ENCODE results near the gene C3AR1. TPM values are rescaled to one million over a fixed set of nuclear protein-coding genes. Genes with fewer than 3 reads are reported as not detected.

C3AR1 gene
- total RNA-seq, 2 donors from 2014 or later = 10.4 to 22.0 TPM

DNA sequence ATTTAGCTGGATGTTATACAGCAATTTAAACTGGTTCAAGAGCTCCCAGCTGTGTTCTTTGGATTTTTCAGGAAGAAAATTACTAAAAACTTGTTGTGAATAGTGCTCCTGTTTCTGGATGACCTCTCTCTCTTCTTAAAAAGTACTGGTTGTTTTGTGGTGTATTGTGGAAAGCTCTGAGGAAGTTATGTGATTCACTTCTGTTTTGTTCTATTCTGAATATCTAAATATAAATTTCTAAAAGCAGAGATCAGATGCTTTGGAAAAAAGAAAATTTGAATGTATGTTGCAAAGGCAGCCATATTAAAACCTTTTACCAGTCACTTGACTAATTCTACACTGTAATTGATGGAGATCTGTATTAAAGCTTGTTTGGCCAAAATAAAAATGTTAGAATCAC lies 3.4 kb upstream of the C3AR1 start:
- ATAC-seq = no peak
- DNase-seq = no peak
- intact Hi-C loops (cut with DNase I) = no loop called here

DNA sequence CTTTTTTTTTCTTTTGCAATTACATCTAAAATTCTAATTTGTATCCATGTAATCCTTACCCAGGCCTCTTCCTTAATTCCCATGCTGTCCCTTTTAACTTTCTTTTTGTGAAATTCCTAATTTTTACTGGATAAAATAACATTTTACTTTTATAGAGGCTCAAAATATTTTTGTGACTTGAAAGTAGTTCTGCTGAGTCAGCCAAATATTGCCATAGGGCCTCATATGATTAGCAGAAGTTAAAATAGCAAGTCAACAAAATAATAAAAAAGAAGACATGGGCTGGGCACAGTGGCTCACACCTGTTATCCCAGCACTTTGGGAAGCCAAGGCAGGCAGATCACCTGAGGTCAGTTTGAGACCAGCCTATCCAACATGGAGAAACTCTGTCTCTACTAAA lies 2.0 kb downstream of the C3AR1 start:
- ATAC-seq (no peak), DNase-seq (no peak)
- intact Hi-C loops (cut with DNase I) = no loop called here

DNA sequence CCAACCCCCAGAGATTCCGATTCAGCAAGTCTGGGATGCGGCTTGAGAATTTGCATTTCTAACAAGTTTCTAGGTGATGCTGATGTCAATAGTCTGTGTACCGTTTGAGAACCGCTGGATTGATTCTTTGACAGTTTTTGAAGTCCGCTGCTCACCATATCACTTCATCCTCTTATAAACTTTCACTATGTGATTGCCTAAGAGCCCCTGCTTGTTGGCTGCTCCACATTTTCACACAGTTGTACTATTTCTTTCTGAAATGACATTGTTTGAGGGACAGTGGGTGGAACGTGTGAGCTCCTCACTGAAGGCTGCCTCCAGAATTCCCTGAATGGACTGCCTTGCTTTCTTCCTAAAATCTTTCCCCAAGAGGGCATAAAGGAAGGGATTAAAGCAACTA lies 7.7 kb downstream of the C3AR1 start:
- no peak for ATAC-seq
- intact Hi-C loops (cut with DNase I) = no loop called here
- no peak for DNase-seq

DNA sequence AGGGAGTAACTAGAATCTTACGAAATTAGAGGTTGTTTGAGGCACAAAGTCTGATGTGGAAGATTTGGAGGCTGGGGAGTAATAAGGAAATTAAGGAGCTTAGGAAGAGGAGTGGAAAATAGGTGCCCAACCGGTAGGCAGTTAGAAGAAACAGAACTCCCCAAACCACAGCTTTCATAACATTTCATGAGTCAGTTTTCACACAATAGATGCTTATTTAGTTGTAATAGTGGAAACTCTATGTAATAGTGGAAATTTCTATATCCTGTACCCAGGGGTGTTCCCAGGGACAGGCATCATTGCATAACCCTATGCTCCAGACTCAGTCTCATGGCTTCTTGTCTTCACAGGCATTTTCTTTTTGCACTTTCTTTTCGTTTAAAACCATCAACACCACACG lies 8.3 kb downstream of the C3AR1 start:
- ATAC-seq = peak in 1 of 2 donors; percentile 49
- intact Hi-C loops (cut with DNase I) = no loop called here
- DNase-seq = no peak

DNA sequence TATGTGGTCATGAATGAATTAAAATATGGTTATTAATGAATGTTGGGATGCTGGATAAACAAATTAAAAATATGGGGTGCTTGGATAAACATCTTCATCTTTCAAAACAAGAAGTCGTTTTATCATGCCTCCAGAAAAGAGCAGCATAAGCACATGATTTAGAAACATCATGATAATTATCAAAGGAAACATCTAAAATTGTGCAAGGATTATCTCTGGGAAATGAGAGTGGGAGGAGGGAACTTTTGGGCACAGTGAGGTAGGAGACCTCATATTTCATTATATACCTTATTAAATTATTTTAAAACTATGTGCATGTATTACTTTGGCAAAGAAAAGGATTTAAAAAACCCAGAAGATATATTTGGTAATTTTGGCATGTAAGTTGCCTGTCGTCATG lies 8.9 kb downstream of the C3AR1 start:
- intact Hi-C loops (cut with DNase I) = no loop called here
- DNase-seq = no peak
- ATAC-seq = no peak

DNA sequence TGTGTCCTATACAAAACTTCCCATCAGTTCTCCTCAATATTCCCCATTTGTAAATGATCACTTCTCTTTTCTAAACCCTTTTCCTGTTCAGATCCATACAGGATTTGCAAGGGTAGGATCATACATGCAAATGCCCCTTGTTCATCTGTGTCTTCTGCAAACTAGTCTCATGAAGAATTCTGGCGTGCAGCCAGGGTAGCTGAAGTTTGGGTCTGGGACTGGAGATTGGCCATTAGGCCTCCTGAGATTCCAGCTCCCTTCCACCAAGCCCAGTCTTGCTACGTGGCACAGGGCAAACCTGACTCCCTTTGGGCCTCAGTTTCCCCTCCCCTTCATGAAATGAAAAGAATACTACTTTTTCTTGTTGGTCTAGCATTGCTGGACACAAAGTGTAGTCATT lies 11.3 kb downstream of the C3AR1 start:
- no peak for ATAC-seq
- DNase-seq = peak; percentile 37
- intact Hi-C loops (cut with DNase I) = no loop called here

DNA sequence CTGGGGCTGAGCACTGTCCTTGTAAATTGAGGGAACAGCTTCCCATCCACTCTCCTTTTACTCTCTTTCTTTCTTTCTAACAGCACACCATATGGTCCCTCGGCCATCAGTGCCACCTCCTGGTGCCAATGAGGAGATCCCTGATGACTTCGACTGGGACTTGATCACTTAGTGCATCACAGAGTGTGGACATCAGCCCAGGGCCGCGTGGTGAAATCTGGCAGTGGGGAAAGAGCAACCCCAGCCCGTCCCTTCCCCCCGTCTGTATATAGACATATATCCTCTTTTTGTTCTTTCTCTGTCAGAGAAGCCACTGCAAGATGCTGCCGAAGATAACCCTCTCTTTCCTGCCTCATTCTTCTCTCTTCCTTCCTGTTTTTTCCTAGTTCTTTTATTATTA lies 13.5 kb downstream of the C3AR1 start:
- intact Hi-C loops (cut with DNase I) = no loop called here
- peak; percentile 52 for DNase-seq
- peak in 1 of 2 donors; percentile 52 for ATAC-seq

DNA sequence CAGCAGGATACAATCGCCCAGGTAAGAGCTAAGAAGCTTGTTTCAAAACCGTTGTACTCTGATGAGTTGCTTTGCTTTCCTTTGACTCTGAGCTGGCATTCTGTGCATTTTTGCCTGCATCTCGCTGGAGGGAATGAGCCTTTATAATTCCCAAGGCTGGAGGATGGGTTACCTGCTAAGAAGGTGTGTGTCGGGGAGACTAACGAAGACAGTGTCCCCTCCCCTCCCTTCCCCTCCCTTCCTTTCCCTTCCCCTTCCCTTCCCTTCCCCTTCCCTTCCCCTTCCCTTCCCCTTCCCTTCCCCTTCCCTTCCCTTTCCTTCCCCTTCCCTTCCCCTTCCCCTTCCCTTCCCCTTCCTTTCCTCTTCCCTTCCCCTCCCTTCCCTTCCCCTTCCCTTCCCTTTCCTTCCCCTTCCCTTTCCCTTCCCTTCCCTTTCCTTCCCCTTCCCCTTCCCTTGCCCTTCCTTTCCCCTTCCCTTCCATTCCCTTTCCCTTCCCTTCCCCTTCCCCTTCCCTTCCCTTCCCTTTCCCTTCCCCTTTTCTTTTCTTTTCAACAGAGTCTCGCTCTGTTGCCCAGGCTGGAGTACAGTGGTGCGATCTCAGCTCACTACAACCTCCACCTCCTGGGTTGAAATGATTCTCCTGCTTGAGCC lies 15.4 kb downstream of the C3AR1 start:
- intact Hi-C loops (cut with DNase I) = no loop called here
- ATAC-seq (no peak), DNase-seq (no peak)

DNA sequence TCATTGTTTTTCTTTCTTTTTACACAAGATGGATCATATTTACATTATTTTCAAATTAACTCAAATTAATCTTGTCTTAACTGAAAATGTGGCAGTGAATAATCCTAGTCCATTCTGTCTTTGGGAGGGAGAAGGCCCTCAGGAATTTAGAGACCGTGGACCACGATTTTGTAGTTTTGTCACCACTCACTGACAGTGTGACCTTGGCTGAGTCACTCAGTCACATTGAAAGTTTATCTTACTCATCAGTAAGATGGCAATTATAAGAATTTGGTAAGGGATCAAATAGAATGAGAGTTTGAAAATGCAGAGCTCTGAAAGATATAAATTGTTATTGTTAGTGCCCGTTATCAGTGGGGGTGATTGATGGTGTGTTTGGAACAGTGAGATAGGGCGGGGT lies 17.3 kb downstream of the C3AR1 start:
- DNase-seq = no peak
- ATAC-seq = no peak
- intact Hi-C loops (cut with DNase I) = no loop called here

DNA sequence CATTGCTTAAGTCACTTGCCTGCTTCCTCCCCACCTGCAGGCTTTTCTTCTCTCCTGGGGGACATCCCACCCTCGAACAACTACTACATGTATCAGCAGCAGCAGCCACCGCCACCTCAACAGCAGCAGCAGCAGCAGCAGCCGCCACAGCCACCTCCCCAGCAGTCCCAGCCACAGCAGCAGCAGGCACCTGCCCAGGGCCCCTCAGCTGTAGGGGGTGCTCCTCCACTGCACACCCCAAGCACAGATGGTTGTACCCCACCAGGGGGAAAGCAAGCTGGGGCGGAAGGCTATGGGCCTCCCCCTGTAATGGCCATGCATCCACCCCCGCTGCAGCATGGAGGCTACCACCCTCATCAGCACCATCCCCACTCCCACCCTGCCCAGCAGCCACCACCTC lies 18.3 kb downstream of the C3AR1 start:
- ATAC-seq = no peak
- intact Hi-C loops (cut with DNase I) = no loop called here
- DNase-seq = no peak

DNA sequence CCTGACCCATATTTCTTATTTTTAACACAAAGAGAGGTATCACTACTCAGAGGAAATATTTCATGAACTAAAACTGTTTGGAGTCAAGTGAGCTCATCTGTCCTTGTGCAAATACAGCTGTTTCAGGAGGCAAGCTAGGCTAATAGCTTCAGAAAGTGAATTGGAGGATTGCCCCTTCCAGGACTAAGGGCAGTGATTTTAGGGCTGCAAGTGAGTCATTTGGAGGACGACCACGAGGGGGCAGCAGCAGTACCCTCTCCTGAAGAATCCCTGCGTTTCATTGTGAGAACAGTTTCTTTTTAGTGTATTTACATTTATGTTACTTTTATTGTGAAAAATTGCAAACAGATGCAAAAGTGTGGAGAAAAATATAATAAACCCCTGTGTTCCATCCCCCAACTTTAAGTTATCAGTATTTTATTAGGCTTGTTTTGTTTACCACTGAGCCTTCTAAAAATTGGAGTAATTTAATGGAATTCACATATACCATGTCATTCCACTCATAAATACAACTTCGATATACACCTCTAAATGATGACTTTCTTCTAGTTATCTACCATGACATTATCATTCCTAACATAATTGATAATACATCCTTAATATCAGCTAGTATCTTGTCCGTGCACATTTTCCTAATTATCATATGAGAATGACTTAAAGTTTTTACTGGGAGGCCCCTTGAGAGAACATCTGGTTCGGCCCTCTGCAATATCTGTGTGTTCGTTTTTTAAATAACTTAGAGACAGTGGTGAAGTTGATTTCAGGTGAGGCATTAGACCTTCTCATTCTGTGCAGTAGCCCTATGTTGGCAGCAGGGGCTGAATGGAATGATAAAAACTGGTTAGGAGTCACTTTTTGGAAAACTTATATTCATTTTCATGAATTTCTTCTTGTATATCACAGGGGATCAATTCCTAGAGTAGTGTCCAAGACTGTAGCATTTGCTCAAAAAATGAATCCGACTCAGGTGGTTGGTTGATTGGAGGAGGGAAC lies 19.9 kb downstream of the C3AR1 start:
- intact Hi-C loops (cut with DNase I) = no loop called here
- peak; percentile 82 for DNase-seq
- peak; percentile 76 to 79 for ATAC-seq

DNA sequence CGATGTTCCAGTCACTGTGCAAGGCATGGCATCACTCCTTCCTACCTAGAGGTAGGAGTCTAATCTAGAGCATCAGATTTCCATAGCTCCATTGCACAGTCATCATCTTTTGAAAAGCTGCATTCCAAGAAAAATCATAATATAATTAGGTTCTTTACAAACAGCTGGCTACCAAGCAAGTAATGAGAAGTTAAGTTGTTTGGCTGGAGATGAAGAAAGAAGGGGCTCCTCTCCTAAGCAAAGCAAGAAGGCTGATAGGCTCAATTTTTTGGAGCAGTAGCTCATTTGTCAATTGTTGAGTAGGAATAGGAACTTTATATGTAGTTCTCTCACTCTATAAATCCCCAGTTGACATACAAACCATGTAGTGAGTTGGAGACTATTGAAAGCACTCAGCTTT lies 25.4 kb downstream of the C3AR1 start:
- intact Hi-C loops (cut with DNase I) = no loop called here
- DNase-seq = no peak
- no peak for ATAC-seq

DNA sequence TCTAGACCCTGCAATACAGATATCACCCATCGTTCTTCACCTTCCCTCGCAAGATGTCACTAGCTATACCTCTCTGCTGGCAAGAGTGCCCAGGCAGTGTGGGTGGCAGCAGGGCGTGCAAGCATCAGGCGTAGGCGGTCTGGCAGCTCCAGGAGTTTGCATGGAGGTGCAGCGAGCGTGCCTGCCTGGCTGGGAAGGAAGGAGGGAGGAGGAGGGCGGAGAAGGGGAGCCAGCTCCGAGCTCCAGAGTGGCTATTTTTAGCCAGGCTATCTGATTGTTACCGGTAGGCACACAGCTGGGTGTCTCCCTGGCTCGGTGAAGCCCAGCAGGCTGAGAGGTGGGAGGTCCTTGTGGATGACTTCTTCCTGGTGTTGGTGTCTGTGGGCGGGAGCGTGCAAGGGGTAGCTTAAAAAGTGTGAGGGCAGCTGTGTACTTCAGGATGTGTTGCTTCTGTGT lies 27.5 kb downstream of the C3AR1 start:
- peak; percentile 94 to 95 for ATAC-seq
- peak; percentile 71 for DNase-seq
- intact Hi-C loops (cut with DNase I) = loop anchor here in 1 of 2 donors (5.0 kb wide), 1 partner anchor 39 kb away; no protein-coding TSS in a partner anchor

DNA sequence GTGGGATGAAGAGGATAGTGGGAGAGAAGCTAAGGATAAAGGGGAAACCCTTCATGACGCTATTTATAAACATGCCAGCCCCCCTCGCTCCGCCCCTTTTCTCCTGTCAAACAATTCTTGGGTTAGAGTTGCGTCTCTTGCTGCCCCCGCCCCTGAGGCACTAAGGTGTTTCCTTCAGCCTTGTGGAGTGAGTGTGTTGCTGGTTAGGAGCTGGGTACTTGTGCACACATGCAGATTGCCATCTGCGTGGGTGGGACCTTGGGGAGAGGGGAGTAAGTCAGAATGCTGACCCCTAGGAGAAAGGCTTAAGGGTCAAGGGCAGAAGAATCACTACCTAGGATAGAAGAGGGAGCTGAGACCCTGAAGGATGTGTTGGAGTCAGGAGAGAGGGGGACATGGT lies 28.2 kb downstream of the C3AR1 start:
- DNase-seq (no peak), ATAC-seq (no peak)
- intact Hi-C loops (cut with DNase I) = loop anchor here in 1 of 2 donors (5.0 kb wide), 1 partner anchor 39 kb away; no protein-coding TSS in a partner anchor

DNA sequence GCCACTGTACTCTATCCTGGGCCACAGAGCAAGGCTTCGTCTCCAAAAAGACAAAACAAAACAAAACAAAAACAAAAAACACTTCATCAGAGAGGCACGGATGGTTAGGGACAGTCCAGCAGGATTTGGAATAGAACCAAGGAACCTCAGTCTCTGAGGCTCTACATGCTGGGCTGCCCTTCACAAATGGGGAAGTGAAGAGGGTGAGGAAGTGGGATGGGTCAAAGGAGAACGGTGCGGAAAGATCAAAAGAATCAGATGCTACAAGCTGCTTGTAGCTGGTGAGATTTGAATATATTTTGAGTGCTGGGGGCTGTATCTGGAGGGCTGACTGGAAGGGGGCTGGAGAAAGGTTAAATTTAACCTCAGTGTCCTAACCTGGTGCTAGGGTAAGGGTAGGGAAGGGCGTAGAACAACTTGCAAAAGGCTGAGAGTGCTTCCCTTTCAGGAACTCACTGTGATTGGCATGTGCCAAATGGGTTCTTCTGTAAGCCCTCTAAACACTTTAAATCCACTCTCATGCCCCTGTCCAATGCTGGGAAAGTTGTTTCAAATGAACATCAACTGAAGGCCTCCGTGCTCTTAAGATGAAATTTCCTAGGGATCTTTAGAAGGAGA lies 29.0 kb downstream of the C3AR1 start:
- ATAC-seq = no peak
- intact Hi-C loops (cut with DNase I) = loop anchor here in 1 of 2 donors (5.0 kb wide), 1 partner anchor 40 kb away; no protein-coding TSS in a partner anchor

DNA sequence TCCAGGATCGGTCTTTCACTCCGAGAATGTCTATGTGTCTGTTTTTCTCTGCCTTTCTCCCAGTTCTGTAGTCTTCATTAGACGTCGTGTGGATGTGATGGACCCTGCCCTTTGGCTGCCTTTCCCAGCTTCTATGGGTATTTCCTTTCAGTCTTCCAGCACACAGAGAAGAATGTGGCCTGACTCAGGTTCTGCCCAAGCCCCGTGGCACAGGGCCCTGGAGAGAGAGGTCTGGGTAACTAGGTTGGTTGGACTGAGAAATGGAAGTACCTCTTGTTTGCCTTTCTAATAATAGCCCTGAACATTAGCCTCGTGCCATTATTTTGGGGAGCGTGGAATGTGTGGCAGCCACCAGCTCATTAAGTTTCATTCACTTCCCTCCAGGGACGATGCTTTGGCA lies 29.8 kb downstream of the C3AR1 start:
- ATAC-seq (no peak), DNase-seq (no peak)
- intact Hi-C loops (cut with DNase I) = loop anchor here in 1 of 2 donors (5.0 kb wide), 1 partner anchor 41 kb away; no protein-coding TSS in a partner anchor

More for the DNA sequence above, 29.0 kb downstream of the C3AR1 start:
- DNase-seq = no peak

DNA sequence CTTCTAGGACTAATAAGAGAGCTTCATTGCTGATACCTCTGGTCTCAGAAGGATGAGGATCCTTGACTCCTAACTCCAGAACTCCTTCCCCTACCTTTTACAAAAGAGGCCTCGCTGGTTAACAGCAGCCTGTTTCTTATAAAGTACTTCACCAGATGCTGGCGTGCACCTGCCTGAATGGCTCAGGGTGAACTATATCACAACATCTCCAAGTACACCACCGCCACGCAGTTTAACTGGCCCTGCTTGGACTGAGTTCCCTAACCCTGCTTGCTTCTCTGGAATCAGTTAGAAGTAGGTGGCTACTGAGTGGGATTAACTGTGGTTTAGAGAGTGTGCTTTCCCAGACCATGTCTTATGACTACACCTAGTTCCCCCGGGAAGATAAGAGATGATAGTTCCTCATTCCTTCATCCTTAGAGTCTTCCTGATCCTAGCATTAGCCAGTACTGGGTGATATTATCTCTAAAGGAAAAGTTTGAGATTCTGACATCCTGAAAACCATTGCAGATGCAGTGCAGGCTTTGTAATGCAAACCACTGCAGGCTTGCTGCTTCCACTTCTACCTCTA lies 30.6 kb downstream of the C3AR1 start:
- DNase-seq (no peak), ATAC-seq (no peak)
- intact Hi-C loops (cut with DNase I) = loop anchor here in 1 of 2 donors (5.0 kb wide), 1 partner anchor 42 kb away; no protein-coding TSS in a partner anchor

DNA sequence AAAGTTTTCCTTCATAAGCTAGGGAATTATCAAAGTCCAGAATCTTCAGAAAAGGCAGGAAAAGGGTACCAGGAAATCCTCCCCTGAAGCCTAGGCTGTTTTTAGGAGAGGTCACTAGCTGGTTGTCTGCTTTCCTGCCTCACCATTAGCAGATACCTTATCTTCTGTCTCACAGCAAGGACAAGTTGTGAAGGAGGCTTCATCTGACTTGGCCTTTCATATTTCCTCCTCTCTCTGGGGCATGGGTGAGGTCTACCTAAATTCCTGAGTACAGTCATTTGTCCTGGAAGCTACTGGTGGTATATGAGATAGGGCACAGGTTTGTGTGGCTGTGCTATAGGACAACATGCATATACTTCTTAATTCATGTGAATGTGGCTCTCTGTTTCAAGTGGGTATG lies 31.4 kb downstream of the C3AR1 start:
- intact Hi-C loops (cut with DNase I) = loop anchor here in 1 of 2 donors (5.0 kb wide), 1 partner anchor 42 kb away; no protein-coding TSS in a partner anchor
- ATAC-seq (no peak), DNase-seq (no peak)

Data from left cardiac atrium (tissue), 4 donors.